Neural progenitor cell (in vitro differentiated cells): ENCODE results near the gene ACRBP. TPM values are rescaled to one million over a fixed set of nuclear protein-coding genes. Genes with fewer than 3 reads are reported as not detected.

Experiments used
- DNase-seq: peaks from one replicate; pipeline ENCODE4 v3.0.0-alpha.2; 2016; ENCODE audit warnings: low spot score
- H2AFZ ChIP-seq: fragments of 200-600 bp; sonication (generic); replicated peaks from 2 replicates; pipeline ENCODE4 v1.6.1; 2016; ENCODE audit warnings: antibody characterized with exemption
- H3F3A ChIP-seq: fragments of 200-600 bp; sonication (generic); 2 replicates; pipeline ENCODE4 v1.6.1; 2016; ENCODE audit warnings: antibody characterized with exemption, low read depth
- H3K27ac ChIP-seq: fragments of 200-600 bp; sonication (generic); 2 replicates; pipeline ENCODE4 v1.5.1; 2016; ENCODE audit warnings: mild to moderate bottlenecking
- H3K27me3 ChIP-seq: fragments of 200-600 bp; sonication (generic); 2 replicates; pipeline ENCODE4 v1.6.1; 2016; ENCODE audit warnings: mild to moderate bottlenecking, moderate library complexity
- H3K36me3 ChIP-seq: fragments of 200-600 bp; sonication (generic); 2 replicates; pipeline ENCODE4 v1.5.1; 2016
- H3K4me1 ChIP-seq: fragments of 200-600 bp; sonication (generic); 2 replicates; pipeline ENCODE4 v1.6.1; 2016; ENCODE audit warnings: mixed run types
- H3K4me2 ChIP-seq: fragments of 200-600 bp; sonication (generic); 2 replicates; pipeline ENCODE4 v1.6.1; 2016
- H3K4me3 ChIP-seq: fragments of 200-600 bp; sonication (generic); 2 replicates; pipeline ENCODE4 v1.5.1; 2016
- H3K79me2 ChIP-seq: fragments of 200-600 bp; sonication (generic); 2 replicates; pipeline ENCODE4 v1.6.1; 2016; ENCODE audit warnings: low read depth
- H3K9ac ChIP-seq: fragments of 200-600 bp; sonication (generic); 2 replicates; pipeline ENCODE4 v1.6.1; 2016
- H3K9me3 ChIP-seq: fragments of 200-600 bp; sonication (generic); 2 replicates; pipeline ENCODE4 v1.5.1; 2016; ENCODE audit warnings: low read depth
- H4K20me1 ChIP-seq: fragments of 200-600 bp; sonication (generic); 2 replicates; pipeline ENCODE4 v1.6.1; 2016; ENCODE audit warnings: low read depth
- H3K27ac Mint-ChIP-seq: 3 replicates; pipeline ENCODE4 v1.8.0; 2021; ENCODE audit warnings: mixed read lengths
- H3K27me3 Mint-ChIP-seq: 2 replicates; pipeline ENCODE4 v1.8.0; 2022; ENCODE audit warnings: low read depth, mild to moderate bottlenecking, inconsistent platforms, moderate library complexity, mixed read lengths; ENCODE audit not compliant: insufficient read depth
- H3K36me3 Mint-ChIP-seq: 3 replicates; pipeline ENCODE4 v1.8.0; 2021; ENCODE audit warnings: mixed read lengths
- H3K4me1 Mint-ChIP-seq: 3 replicates; pipeline ENCODE4 v1.8.0; 2021; ENCODE audit warnings: mixed read lengths
- H3K4me3 Mint-ChIP-seq: 3 replicates; pipeline ENCODE4 v1.8.0; 2021; ENCODE audit warnings: mild to moderate bottlenecking, moderate library complexity, mixed read lengths
- H3K9me3 Mint-ChIP-seq: 3 replicates; pipeline ENCODE4 v1.8.0; 2020; ENCODE audit warnings: mixed read lengths
- CTCF ChIP-seq: fragments of 200-600 bp; sonication (generic); IDR thresholded peaks from 2 replicates; pipeline ENCODE4 v1.5.1; 2017; ENCODE audit warnings: antibody characterized with exemption, mild to moderate bottlenecking
- EZH2 ChIP-seq: fragments of 200-600 bp; sonication (generic); IDR thresholded peaks from 2 replicates; pipeline ENCODE4 v1.6.1; 2017; ENCODE audit warnings: antibody characterized with exemption, mild to moderate bottlenecking, moderate library complexity
- EZH2phosphoT487 ChIP-seq: fragments of 200-600 bp; sonication (generic); IDR thresholded peaks from 2 replicates; pipeline ENCODE4 v1.6.1; 2017; ENCODE audit warnings: antibody characterized with exemption
- total RNA-seq: library from RNA; depleted of rRNA; stranded (reverse); fragments of >200 nt; gene quantifications from 2 replicates; pipeline ENCODE4 v1.2.3, GENCODE V29; 2015; ENCODE audit warnings: low replicate concordance

Gene ACRBP
- total RNA-seq, 1 donor from 2014 or later = 2.7 TPM

- no peak for TF ChIP-seq EZH2
- no peak for TF ChIP-seq CTCF
- no peak for TF ChIP-seq EZH2phosphoT487
- Mint-ChIP-seq H3K27me3 (peaks cover 12% of the 10 kb centered on the region), H3K4me1 (peaks cover 48% of the 10 kb centered on the region), H3K36me3 (peaks cover 9% of the 10 kb centered on the region), H3K9me3 (no peaks in the 10 kb centered on the region), H3K4me3 (no peak overlapping the region), H3K27ac (no peak overlapping the region)
- Histone ChIP-seq H3K4me1 (peaks cover 50% of the 10 kb centered on the region), H2AFZ (no peak overlapping the region), H3K27ac (peak overlapping the region; percentile 35), H3K4me3 (no peak overlapping the region), H3K36me3 (no peaks in the 10 kb centered on the region), H3K4me2 (no peak overlapping the region), H3K79me2 (peaks cover 31% of the 10 kb centered on the region), H3F3A (peaks cover 60% of the 10 kb centered on the region), H3K9ac (no peak overlapping the region), H3K27me3 (no peaks in the 10 kb centered on the region), H4K20me1 (peaks cover 28% of the 10 kb centered on the region), H3K9me3 (no peaks in the 10 kb centered on the region)
- DNase-seq = no peak
Measured at GRCh38 chr12:6608592-6609281, 38.5 kb downstream of the ACRBP start.

- H3K27ac ChIP-seq = no peak overlapping the region
- H3K36me3 Mint-ChIP-seq = peaks cover 10% of the 10 kb centered on the region
- H3K27me3 Mint-ChIP-seq = peaks cover 11% of the 10 kb centered on the region
- H3K9me3 Mint-ChIP-seq = no peaks in the 10 kb centered on the region
- H3K4me2 ChIP-seq = no peak overlapping the region
- no peak overlapping the region for H3K27ac Mint-ChIP-seq
- no peaks in the 10 kb centered on the region for H3K9me3 ChIP-seq
- peaks cover 35% of the 10 kb centered on the region for H4K20me1 ChIP-seq
- no peak overlapping the region for H3K4me3 Mint-ChIP-seq
- H3F3A ChIP-seq = peaks cover 52% of the 10 kb centered on the region
- no peak overlapping the region for H3K4me3 ChIP-seq
- peaks cover 52% of the 10 kb centered on the region for H3K4me1 Mint-ChIP-seq
- no peaks in the 10 kb centered on the region for H3K36me3 ChIP-seq
- H3K27me3 ChIP-seq = no peaks in the 10 kb centered on the region
- DNase-seq = peak; percentile 48
- H3K9ac ChIP-seq = no peak overlapping the region
- TF ChIP-seq EZH2 (no peak), CTCF (no peak), EZH2phosphoT487 (no peak)
- H3K4me1 ChIP-seq = peaks cover 52% of the 10 kb centered on the region
- H3K79me2 ChIP-seq = peaks cover 39% of the 10 kb centered on the region
- no peak overlapping the region for H2AFZ ChIP-seq
Measured at GRCh38 chr12:6607751-6608591, 39.3 kb downstream of the ACRBP start.

DNA sequence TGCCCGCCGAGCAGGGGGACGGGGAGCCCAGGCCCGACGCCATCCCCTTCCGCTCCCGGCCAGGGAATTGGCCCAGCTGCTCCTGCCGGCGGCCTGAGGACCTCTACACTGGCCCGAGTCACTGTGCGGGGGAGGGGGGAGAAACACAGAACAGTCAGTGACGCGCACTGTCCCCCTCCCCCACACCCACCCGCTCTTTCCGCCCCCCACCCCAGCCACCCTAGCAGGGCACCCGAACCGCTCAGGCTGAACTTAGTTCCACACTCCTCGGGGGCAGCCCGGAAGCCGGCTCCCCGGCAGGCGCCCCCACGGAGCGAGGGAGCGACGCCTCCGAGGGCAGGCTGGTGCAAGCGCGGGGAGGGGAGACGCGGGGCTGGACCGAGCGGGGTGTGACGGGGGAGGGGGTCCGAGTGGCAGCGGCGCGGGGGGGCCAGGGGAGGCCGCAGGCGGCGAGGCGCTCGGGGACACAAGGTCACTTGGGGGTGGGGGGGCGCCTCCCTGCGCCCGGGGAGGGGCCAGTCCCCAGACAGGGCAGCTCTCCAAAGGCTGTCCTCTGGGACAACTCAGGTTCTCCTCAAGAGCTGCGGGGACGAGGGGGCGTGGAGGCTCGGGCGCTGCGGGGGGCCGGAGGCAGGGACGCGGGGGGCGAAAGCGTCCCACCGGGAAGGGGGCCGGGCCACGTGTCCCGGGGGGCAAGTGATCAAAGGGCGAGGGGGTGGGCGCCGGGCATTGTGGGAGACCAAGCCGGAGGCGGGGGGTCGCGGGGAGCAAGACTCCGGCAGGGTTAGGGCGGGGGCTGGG lies 40.7 kb downstream of the ACRBP start:
- Mint-ChIP-seq H3K27me3 (peaks cover 11% of the 10 kb centered on the region), H3K4me3 (no peak overlapping the region), H3K4me1 (peaks cover 42% of the 10 kb centered on the region), H3K36me3 (peaks cover 22% of the 10 kb centered on the region), H3K27ac (no peak overlapping the region), H3K9me3 (no peaks in the 10 kb centered on the region)
- Histone ChIP-seq H3K27me3 (no peaks in the 10 kb centered on the region), H3K4me1 (peaks cover 40% of the 10 kb centered on the region), H4K20me1 (peaks cover 50% of the 10 kb centered on the region), H3K9ac (peak overlapping the region; percentile 58), H2AFZ (no peak overlapping the region), H3F3A (peaks cover 41% of the 10 kb centered on the region), H3K9me3 (no peaks in the 10 kb centered on the region), H3K27ac (peak overlapping the region; percentile 31), H3K36me3 (peaks cover 2% of the 10 kb centered on the region), H3K79me2 (peaks cover 53% of the 10 kb centered on the region), H3K4me2 (peak overlapping the region; percentile 84), H3K4me3 (peak overlapping the region; percentile 68)
- peak; percentile 56 for DNase-seq
- TF ChIP-seq EZH2phosphoT487 = no peak
- no peak for TF ChIP-seq CTCF
- TF ChIP-seq EZH2 = no peak
